H7 (cell line): ENCODE results near the gene SCGB2A2. TPM values are rescaled to one million over a fixed set of nuclear protein-coding genes. Genes with fewer than 3 reads are reported as not detected.

Experiments used
- DNase-seq: peaks from one replicate; pipeline ENCODE4 v3.0.0; 2012
- H3K27me3 ChIP-seq: 2 replicates; pipeline ENCODE4 v1.6.0; 2011; ENCODE audit warnings: mild to moderate bottlenecking, low read length; ENCODE audit not compliant: control insufficient read depth, insufficient read depth
- H3K36me3 ChIP-seq: replicated peaks from 2 replicates; pipeline ENCODE4 v1.5.1; 2011; ENCODE audit warnings: low read length; ENCODE audit not compliant: control insufficient read depth, insufficient read depth
- H3K4me3 ChIP-seq: 2 replicates; pipeline ENCODE4 v1.5.1; 2011; ENCODE audit warnings: low read depth, mild to moderate bottlenecking, control low read depth, low read length, moderate library complexity; ENCODE audit not compliant: insufficient read depth
- total RNA-seq: library from RNA; depleted of rRNA; stranded (reverse); fragments of >200 nt; shearing (Covaris generic); gene quantifications from 2 replicates; pipeline ENCODE4 v1.2.3, GENCODE V29; 2014; rRNA removed

Gene SCGB2A2
- not detected in 2 replicates for total RNA-seq

- peak; percentile 41 for DNase-seq
- H3K4me3 ChIP-seq: no peak within 1 kb of the TSS
- no peaks in the 10 kb centered on the region for H3K36me3 ChIP-seq
- H3K27me3 ChIP-seq: no peaks in the 10 kb centered on the region
These were observed at the start of gene SCGB2A2 for GRCh38 chr11:62269654-62270278. Gene SCGB2A2 (plus strand): TSS chr11:62270158. CDS start chr11:62270217, 59 bp downstream.

- Histone ChIP-seq H3K36me3 (no peaks in the 10 kb centered on the region), H3K27me3 (no peaks in the 10 kb centered on the region), H3K4me3 (no peak overlapping the region)
- no peak for DNase-seq
These were observed 48.5 kb upstream of the SCGB2A2 start for GRCh38 chr11:62221498-62221897.

GRCh38 chr11:62223095-62223494 is 46.9 kb upstream of the SCGB2A2 start:
- Histone ChIP-seq H3K4me3 (no peak overlapping the region), H3K27me3 (no peaks in the 10 kb centered on the region), H3K36me3 (no peaks in the 10 kb centered on the region)
- no peak for DNase-seq

- DNase-seq: no peak
- Histone ChIP-seq H3K36me3 (no peaks in the 10 kb centered on the region), H3K27me3 (no peaks in the 10 kb centered on the region), H3K4me3 (no peak overlapping the region)
These were observed 36.2 kb upstream of the SCGB2A2 start for GRCh38 chr11:62233730-62234129.

GRCh38 chr11:62236187-62236586 is 33.8 kb upstream of the SCGB2A2 start:
- DNase-seq: no peak
- no peaks in the 10 kb centered on the region; the same call in 1 of the 2 replicates for H3K27me3 ChIP-seq
- H3K4me3 ChIP-seq: no peak overlapping the region
- no peaks in the 10 kb centered on the region for H3K36me3 ChIP-seq

- H3K36me3 ChIP-seq: no peaks in the 10 kb centered on the region
- no peaks in the 10 kb centered on the region; the same call in 1 of the 2 replicates for H3K27me3 ChIP-seq
- no peak overlapping the region for H3K4me3 ChIP-seq
- DNase-seq: no peak
These were observed 32.5 kb upstream of the SCGB2A2 start for GRCh38 chr11:62237499-62237898.

GRCh38 chr11:62238151-62238550 is 31.8 kb upstream of the SCGB2A2 start:
- Histone ChIP-seq H3K4me3 (no peak overlapping the region), H3K27me3 (no peaks in the 10 kb centered on the region; the same call in 1 of the 2 replicates), H3K36me3 (no peaks in the 10 kb centered on the region)
- DNase-seq: no peak

- H3K27me3 ChIP-seq: no peaks in the 10 kb centered on the region; the same call in 1 of the 2 replicates
- no peak overlapping the region for H3K4me3 ChIP-seq
- H3K36me3 ChIP-seq: no peaks in the 10 kb centered on the region
- no peak for DNase-seq
These were observed 28.9 kb upstream of the SCGB2A2 start for GRCh38 chr11:62241095-62241494.

- Histone ChIP-seq H3K4me3 (no peak within 1 kb of the TSS), H3K36me3 (no peaks in the 10 kb centered on the region), H3K27me3 (no peaks in the 10 kb centered on the region; the same call in 1 of the 2 replicates)
- no peak for DNase-seq
These were observed 27.9 kb upstream of the SCGB2A2 start, which contains the start of gene SCGB1D2 for GRCh38 chr11:62242021-62242420. Gene SCGB1D2 (plus strand): TSS chr11:62242239. CDS start chr11:62242308, 69 bp downstream.

GRCh38 chr11:62245271-62245753 is 24.6 kb upstream of the SCGB2A2 start:
- H3K36me3 ChIP-seq: no peaks in the 10 kb centered on the region
- DNase-seq: peak; percentile 62
- no peaks in the 10 kb centered on the region for H3K27me3 ChIP-seq
- no peak overlapping the region for H3K4me3 ChIP-seq

GRCh38 chr11:62251698-62252097 is 18.3 kb upstream of the SCGB2A2 start:
- Histone ChIP-seq H3K27me3 (no peaks in the 10 kb centered on the region), H3K36me3 (no peaks in the 10 kb centered on the region)
- no peak for DNase-seq

GRCh38 chr11:62253999-62254542 is 15.9 kb upstream of the SCGB2A2 start:
- H3K27me3 ChIP-seq: no peaks in the 10 kb centered on the region
- H3K36me3 ChIP-seq: no peaks in the 10 kb centered on the region
- DNase-seq: no peak
- no peak overlapping the region for H3K4me3 ChIP-seq

More at GRCh38 chr11:62251698-62252097, 18.3 kb upstream of the SCGB2A2 start:
- H3K4me3 ChIP-seq: no peak overlapping the region

GRCh38 chr11:62256281-62256680 is 13.7 kb upstream of the SCGB2A2 start:
- no peak for DNase-seq
- no peaks in the 10 kb centered on the region for H3K27me3 ChIP-seq

GRCh38 chr11:62260261-62260953 is 9.6 kb upstream of the SCGB2A2 start:
- Histone ChIP-seq H3K4me3 (no peak overlapping the region), H3K36me3 (no peaks in the 10 kb centered on the region), H3K27me3 (no peaks in the 10 kb centered on the region)
- DNase-seq: no peak

More at GRCh38 chr11:62256281-62256680, 13.7 kb upstream of the SCGB2A2 start:
- no peaks in the 10 kb centered on the region for H3K36me3 ChIP-seq
- H3K4me3 ChIP-seq: no peak overlapping the region

GRCh38 chr11:62264004-62264403 is 6.0 kb upstream of the SCGB2A2 start:
- no peak for DNase-seq
- H3K27me3 ChIP-seq: no peaks in the 10 kb centered on the region
- H3K36me3 ChIP-seq: no peaks in the 10 kb centered on the region
- H3K4me3 ChIP-seq: no peak overlapping the region
